ENCODE measurements around the gene ALDH1B1. TPM values are rescaled to one million over a fixed set of nuclear protein-coding genes. Genes with fewer than 3 reads are reported as not detected.

ALDH1B1 gene
- total and polyA plus RNA-seq, 2 of the 13 experiments (the other 11 are each of a cell fraction or from before 2014, with no cell fraction given) = 45.1 to 125 TPM

DNA sequence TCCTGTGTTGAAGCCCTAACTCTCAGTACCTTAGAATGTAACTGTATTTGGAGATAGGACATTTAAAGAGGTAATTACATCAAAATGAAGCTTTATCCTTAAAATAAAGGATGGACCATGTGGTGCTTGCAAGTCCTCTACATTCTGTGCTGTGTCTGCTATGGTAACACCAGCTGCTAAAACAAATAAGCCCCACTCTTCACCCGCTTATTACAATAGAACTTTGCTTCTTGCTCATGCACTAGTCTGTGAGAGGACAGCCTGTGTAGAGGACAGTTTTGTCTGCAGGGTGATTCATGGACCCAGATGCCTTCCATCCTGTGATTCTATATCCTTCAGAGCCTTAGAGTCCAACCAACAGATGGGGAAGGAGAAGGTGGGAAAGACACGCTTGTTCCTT, 44.2 kb downstream of the ALDH1B1 start:
- WGBS (ENCODE audit: low lambda C conversion rate) = 92% methylated on average over 2 of the region's 2 CpGs
- intact Hi-C loops (cut with micrococcal nuclease; ENCODE audit: unreplicated experiment) (loop anchor here (10.0 kb wide), 1 partner anchor 392 kb away; no protein-coding TSS in a partner anchor), in situ Hi-C loops (cut with HindIII; ENCODE audit: extremely low pct_ligation_motif_present, low pct_unique_long_range_greater_than_20kb) (no loop called here)
- no peak overlapping the region for H2AFZ ChIP-seq (ENCODE audit: low read length)
- H3K4me3 ChIP-seq (replicated peaks in 1 of 3; ENCODE audit: insufficient read depth in 1 of 3, low read depth in 2 of 3, low read length in 3 of 3) = peak overlapping the region in 1 of 3 experiments; percentile 68; a peak in 2 of 6 replicates
- H3K9me3 ChIP-seq (ENCODE audit: low read length) = no peaks in the 10 kb centered on the region
- peaks cover 5% of the 10 kb centered on the region for H3K79me2 ChIP-seq (ENCODE audit: insufficient read depth, low read length)
- H3K4me1 ChIP-seq (ENCODE audit: insufficient read depth, low read length) = peaks cover 91% of the 10 kb centered on the region
- peak overlapping the region; percentile 92 for H3K4me2 ChIP-seq (ENCODE audit: low read depth, low read length)
- CTCF ChIA-PET (ENCODE audit: low intra/inter-chr PET ratio, low total read pairs) = no interaction called here
- no TSS peak for BruUV-seq (replicated peaks)
- TF ChIP-seq ZNF12 (CRISPR knock-in tag; IDR thresholded peaks at IDR 0.05) (peak; percentile 100), EHMT2 (IDR thresholded peaks at IDR 0.05; ENCODE audit: borderline replicate concordance, low read depth, low read length) (0 out of 2 replicates have a peak, but pooled peaks have one; percentile 12), ZNF720 (CRISPR knock-in tag; IDR thresholded peaks at IDR 0.05) (no peak), ZNF556 (CRISPR knock-in tag; IDR thresholded peaks at IDR 0.05; ENCODE audit: borderline replicate concordance) (0 out of 2 replicates have a peak, but pooled peaks have one; percentile 38), KDM4B (CRISPR knock-in tag; IDR thresholded peaks at IDR 0.05) (no peak), ZNF737 (CRISPR knock-in tag; IDR thresholded peaks at IDR 0.05; ENCODE audit: borderline replicate concordance) (no peak), ZSCAN31 (CRISPR knock-in tag; IDR thresholded peaks at IDR 0.05; ENCODE audit: low read depth) (0 out of 2 replicates have a peak, but pooled peaks have one; percentile 2), SOX13 (IDR thresholded peaks at IDR 0.05) (no peak), SOX13 (CRISPR knock-in tag; conservative IDR thresholded peaks at IDR 0.05 in 1 of 2, IDR thresholded peaks at IDR 0.05 in 1 of 2) (0 out of 4 replicates have a peak, but pooled peaks of 1 of the 2 experiments have one; percentile 6), ZNF607 (CRISPR knock-in tag; IDR thresholded peaks at IDR 0.05; ENCODE audit: borderline replicate concordance) (0 out of 2 replicates have a peak, but pooled peaks have one; percentile 16), ZNF547 (CRISPR knock-in tag; IDR thresholded peaks at IDR 0.05) (peak; percentile 62), ZNF44 (CRISPR knock-in tag; IDR thresholded peaks at IDR 0.05) (0 out of 2 replicates have a peak, but pooled peaks have one; percentile 24), KDM1A (CRISPR knock-in tag; IDR thresholded peaks at IDR 0.05) (0 out of 2 replicates have a peak, but pooled peaks have one; percentile 15)
- TF ChIP-seq, protein P1, sequence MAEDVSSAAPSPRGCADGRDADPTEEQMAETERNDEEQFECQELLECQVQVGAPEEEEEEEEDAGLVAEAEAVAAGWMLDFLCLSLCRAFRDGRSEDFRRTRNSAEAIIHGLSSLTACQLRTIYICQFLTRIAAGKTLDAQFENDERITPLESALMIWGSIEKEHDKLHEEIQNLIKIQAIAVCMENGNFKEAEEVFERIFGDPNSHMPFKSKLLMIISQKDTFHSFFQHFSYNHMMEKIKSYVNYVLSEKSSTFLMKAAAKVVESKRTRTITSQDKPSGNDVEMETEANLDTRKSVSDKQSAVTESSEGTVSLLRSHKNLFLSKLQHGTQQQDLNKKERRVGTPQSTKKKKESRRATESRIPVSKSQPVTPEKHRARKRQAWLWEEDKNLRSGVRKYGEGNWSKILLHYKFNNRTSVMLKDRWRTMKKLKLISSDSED (CRISPR knock-in tag; IDR thresholded peaks at IDR 0.05) = no peak
- no peaks in the 10 kb centered on the region for H3K36me3 ChIP-seq (replicated peaks in 1 of 2; ENCODE audit: control insufficient read depth in 1 of 2, insufficient read depth in 2 of 2, low read length in 2 of 2)
- H3K27ac ChIP-seq (ENCODE audit: extremely low read length, insufficient read depth, low read length) = peak overlapping the region; percentile 83
- ATAC-seq (peak; percentile 10; the same call in 2 of the 3 replicates), FAIRE-seq (no peak), DNase-seq (ENCODE audit: low spot score) (no peak)
- H3K27me3 ChIP-seq (ENCODE audit: control insufficient read depth in 1 of 2, insufficient read depth in 2 of 2, low read length in 2 of 2) = peaks cover 0 to 5% of the 10 kb centered on the region in 2 experiments; a peak in 1 of 5 replicates
- POLR2A ChIA-PET = interaction anchor here (1.0 to 1.8 kb wide), 4 partner anchors 44 to 62 kb away, joined by 3 to 6 read pairs (median 6); partner anchors contain the start of gene ALDH1B1
- H3K9ac ChIP-seq (ENCODE audit: insufficient read depth, low read depth, low read length) = peak overlapping the region; percentile 72; the same call in 1 of the 2 replicates
- H4K20me1 ChIP-seq (ENCODE audit: insufficient read depth, low read length) = no peaks in the 10 kb centered on the region

Data from HepG2 (cell line).